Activated B cell treated with CpG ODN at 0.5 μM for 24 hours (primary cell): ENCODE data around the gene CAVIN2. TPM values are rescaled to one million over a fixed set of nuclear protein-coding genes. Genes with fewer than 3 reads are reported as not detected.

Source experiments
- ATAC-seq: fragments of 200-7000 bp; cut with Tn5 transposase; one replicate; pipeline ENCODE4 v1.10.0; 2021; ENCODE audit warnings: low read depth, mild to moderate bottlenecking, moderate library complexity
- CTCF ChIA-PET: fragments of 350-600 bp; sonication (Branson Sonifier 250); formaldehyde crosslinking; loops from one replicate; lab custom pipeline; 2021; ENCODE audit warnings: antibody characterized with exemption; lab: Charles Lee
- POLR2A ChIA-PET: fragments of 350-600 bp; sonication (Branson Sonifier 250); formaldehyde crosslinking; loops from one replicate; lab custom pipeline; 2021; ENCODE audit warnings: antibody characterized with exemption; lab: Charles Lee
- DNase-seq: peaks from one replicate; pipeline ENCODE4 v3.0.0; 2022
- H3K27ac Mint-ChIP-seq: one replicate; pipeline ENCODE4 v1.8.0; 2020; ENCODE audit warnings: mixed read lengths
- H3K27me3 Mint-ChIP-seq: one replicate; pipeline ENCODE4 v1.8.0; 2021; ENCODE audit warnings: mixed read lengths
- H3K36me3 Mint-ChIP-seq: one replicate; pipeline ENCODE4 v1.8.0; 2021; ENCODE audit warnings: low read depth, mixed read lengths
- H3K4me1 Mint-ChIP-seq: one replicate; pipeline ENCODE4 v1.8.0; 2021; ENCODE audit warnings: mixed read lengths
- H3K4me3 Mint-ChIP-seq: one replicate; pipeline ENCODE4 v1.8.0; 2020; ENCODE audit warnings: mild to moderate bottlenecking, mixed read lengths
- H3K9me3 Mint-ChIP-seq: one replicate; pipeline ENCODE4 v1.8.0; 2020; ENCODE audit warnings: mixed read lengths
- CTCF ChIP-seq: fragments of 200-600 bp; IDR thresholded peaks from one replicate; pipeline ENCODE4 v1.8.0; 2022; ENCODE audit warnings: antibody characterized with exemption, mild to moderate bottlenecking
- intact Hi-C: fragments of 100-400 bp; cut with micrococcal nuclease; formaldehyde crosslinking; loops from one replicate; pipeline ENCODE4 v1.15.1; 2024
- total RNA-seq: library from RNA; stranded (reverse); gene quantifications from 2 replicates; pipeline ENCODE4 v1.2.3, GENCODE V29; 2022

CAVIN2 gene
- total RNA-seq, 1 donor from 2014 or later = not detected

DNA sequence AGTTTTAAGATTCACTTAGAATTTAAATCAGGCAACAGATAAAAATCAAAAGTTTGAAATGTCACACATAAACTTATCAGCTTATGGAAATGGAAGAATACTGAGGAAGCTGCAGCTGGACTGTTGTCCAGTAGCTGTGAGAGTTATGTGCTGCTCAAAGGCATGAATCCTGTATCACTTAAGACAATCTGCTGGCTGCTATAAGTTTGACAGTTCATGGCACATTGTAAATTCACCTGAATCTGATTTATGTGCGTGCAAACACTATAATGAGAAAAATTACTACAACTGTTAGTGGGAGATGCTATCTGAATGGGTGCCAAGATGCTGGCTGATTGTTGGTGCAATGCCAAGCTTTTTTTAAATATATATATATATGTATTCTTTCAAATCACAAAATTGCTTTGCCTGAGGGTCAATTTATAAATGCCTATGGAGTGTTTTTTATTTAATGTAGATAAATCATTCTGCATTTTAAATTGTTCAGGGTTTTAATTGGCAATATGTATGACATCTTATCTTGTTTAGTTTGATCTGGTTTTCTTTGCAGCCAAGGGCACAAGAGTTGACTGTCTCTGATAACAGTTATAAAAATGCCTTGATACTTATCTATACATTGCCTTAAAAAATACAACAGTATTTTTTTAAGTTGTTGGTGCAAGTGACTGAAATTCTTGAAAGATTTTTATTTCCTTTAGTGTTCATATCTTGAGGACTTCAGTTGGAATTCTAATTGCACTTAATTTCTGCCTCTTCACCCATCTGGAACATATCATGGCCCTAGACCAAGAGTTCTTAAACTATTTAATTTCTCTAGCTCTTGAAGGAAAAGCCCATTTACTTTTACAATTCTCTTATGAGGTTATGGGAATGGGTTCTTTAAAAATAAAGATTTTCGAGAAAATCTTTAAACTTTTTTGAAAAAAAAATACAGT is 48.7 kb downstream of the CAVIN2 start:
- ChIA-PET CTCF (no interaction called here), POLR2A (no interaction called here)
- no peak for TF ChIP-seq CTCF
- no peak overlapping the region for H3K4me3 Mint-ChIP-seq
- no peaks in the 10 kb centered on the region for H3K4me1 Mint-ChIP-seq
- ATAC-seq (no peak), DNase-seq (no peak)
- intact Hi-C loops = no loop called here
- no peaks in the 10 kb centered on the region for H3K9me3 Mint-ChIP-seq
- H3K27me3 Mint-ChIP-seq = peaks cover 2% of the 10 kb centered on the region
- no peaks in the 10 kb centered on the region for H3K36me3 Mint-ChIP-seq
- no peak overlapping the region for H3K27ac Mint-ChIP-seq

DNA sequence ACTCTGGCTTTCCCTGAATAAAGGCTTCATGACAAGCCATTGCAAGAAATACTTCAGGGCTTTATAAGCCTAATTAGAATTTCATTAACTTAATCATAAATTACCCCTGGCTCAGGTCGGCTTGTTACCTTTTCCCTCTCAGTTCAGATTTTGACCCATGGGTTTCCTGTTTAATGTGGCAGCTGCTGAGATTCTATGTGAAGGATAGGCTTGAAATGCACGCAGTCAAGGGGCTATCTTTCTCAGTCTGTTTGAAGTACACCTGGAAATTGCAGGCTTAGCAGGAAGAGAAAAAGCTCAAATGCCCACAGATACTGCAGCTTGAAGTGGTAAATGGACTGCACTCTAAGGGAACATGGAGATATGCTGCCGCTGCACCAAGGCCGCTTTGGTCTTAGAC is 49.4 kb downstream of the CAVIN2 start:
- ChIA-PET POLR2A (no interaction called here), CTCF (no interaction called here)
- intact Hi-C loops = no loop called here
- DNase-seq (no peak), ATAC-seq (no peak)
- no peak overlapping the region for H3K27ac Mint-ChIP-seq
- no peaks in the 10 kb centered on the region for H3K9me3 Mint-ChIP-seq
- no peaks in the 10 kb centered on the region for H3K4me1 Mint-ChIP-seq
- no peak for TF ChIP-seq CTCF
- no peaks in the 10 kb centered on the region for H3K36me3 Mint-ChIP-seq
- peaks cover 2% of the 10 kb centered on the region for H3K27me3 Mint-ChIP-seq
- no peak overlapping the region for H3K4me3 Mint-ChIP-seq

DNA sequence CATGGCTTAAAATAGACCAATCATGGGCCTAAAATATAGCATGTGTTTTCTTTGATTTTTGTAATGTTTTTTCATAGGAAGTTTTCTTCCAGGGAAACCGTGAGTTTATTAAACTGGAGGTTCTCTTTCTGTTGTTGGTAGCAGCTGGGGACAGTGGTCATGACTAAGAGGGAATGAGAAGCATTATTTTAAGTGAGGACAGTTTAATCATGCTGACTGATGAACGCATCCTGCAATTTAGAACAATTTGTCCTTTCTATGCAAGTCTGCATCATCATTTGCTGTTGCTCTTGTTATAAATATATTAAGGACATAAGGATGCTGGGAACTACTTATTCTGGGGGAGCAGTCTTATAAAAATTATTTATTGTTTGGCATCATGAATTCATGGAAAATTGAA is 51.2 kb downstream of the CAVIN2 start:
- Mint-ChIP-seq H3K4me1 (no peaks in the 10 kb centered on the region), H3K27me3 (peaks cover 5% of the 10 kb centered on the region), H3K4me3 (no peak overlapping the region), H3K9me3 (no peaks in the 10 kb centered on the region), H3K27ac (no peak overlapping the region), H3K36me3 (no peaks in the 10 kb centered on the region)
- no peak for TF ChIP-seq CTCF
- ATAC-seq (no peak), DNase-seq (no peak)
- intact Hi-C loops = no loop called here
- CTCF ChIA-PET = no interaction called here
- POLR2A ChIA-PET = no interaction called here

- ChIA-PET POLR2A (no interaction called here), CTCF (no interaction called here)
- TF ChIP-seq CTCF = no peak
- Mint-ChIP-seq H3K27me3 (peaks cover 10% of the 10 kb centered on the region), H3K36me3 (no peaks in the 10 kb centered on the region), H3K4me3 (no peak overlapping the region), H3K9me3 (no peaks in the 10 kb centered on the region), H3K27ac (no peak overlapping the region), H3K4me1 (no peaks in the 10 kb centered on the region)
- ATAC-seq = no peak
- no peak for DNase-seq
- intact Hi-C loops = no loop called here
Observed at GRCh38 chr2:191791953-191792560, 54.8 kb downstream of the CAVIN2 start.

GRCh38 chr2:191790737-191791136 is 56.2 kb downstream of the CAVIN2 start:
- no peak for DNase-seq
- H3K27me3 Mint-ChIP-seq = peaks cover 10% of the 10 kb centered on the region
- H3K4me3 Mint-ChIP-seq = no peak overlapping the region
- no peak for ATAC-seq
- H3K36me3 Mint-ChIP-seq = no peaks in the 10 kb centered on the region
- no peaks in the 10 kb centered on the region for H3K4me1 Mint-ChIP-seq
- no peaks in the 10 kb centered on the region for H3K9me3 Mint-ChIP-seq
- CTCF ChIA-PET = no interaction called here
- H3K27ac Mint-ChIP-seq = no peak overlapping the region
- no peak for TF ChIP-seq CTCF
- intact Hi-C loops = no loop called here
- POLR2A ChIA-PET = no interaction called here
